ENCODE data around the gene NFATC2IP. TPM values are rescaled to one million over a fixed set of nuclear protein-coding genes. Genes with fewer than 3 reads are reported as not detected.

The NFATC2IP gene
- total and polyA plus RNA-seq, 9 of the 15 experiments (the other 6 are each of a cell fraction or from before 2014, with no cell fraction given): 15.6 to 106 (median 46.9) TPM

- no peak for TF ChIP-seq CTCF (IDR thresholded peaks at IDR 0.05 in 2 of 3, conservative IDR thresholded peaks at IDR 0.05 in 1 of 3; ENCODE audit: insufficient read depth in 2 of 3, low read depth in 1 of 3, low read length in 3 of 3)
- no peak for TF ChIP-seq BRCA1 (IDR thresholded peaks at IDR 0.05)
- no peak for TF ChIP-seq BRCA1 (CRISPR knock-in tag; IDR thresholded peaks at IDR 0.05)
- TF ChIP-seq HNRNPUL1 (IDR thresholded peaks at IDR 0.05; ENCODE audit: low read length): no peak
- TF ChIP-seq SMARCA4 (IDR thresholded peaks at IDR 0.05): no peak
- no peak for TF ChIP-seq NFE2L1 (tag; IDR thresholded peaks at IDR 0.05; ENCODE audit: borderline replicate concordance, low read depth)
- TF ChIP-seq MCM3 (IDR thresholded peaks at IDR 0.05): no peak
- no peak for TF ChIP-seq ZNF77 (CRISPR knock-in tag; IDR thresholded peaks at IDR 0.05)
- TF ChIP-seq MEIS2 (IDR thresholded peaks at IDR 0.05; ENCODE audit: partially characterized antibody): no peak
- no peak for TF ChIP-seq COPS2 (conservative IDR thresholded peaks at IDR 0.05)
- TF ChIP-seq NFIC (IDR thresholded peaks at IDR 0.05): no peak
- no peak for TF ChIP-seq SIRT6 (IDR thresholded peaks at IDR 0.05; ENCODE audit: low read depth, low read length)
- no peak for TF ChIP-seq ZNF717 (CRISPR knock-in tag; IDR thresholded peaks at IDR 0.05)
- TF ChIP-seq ZNF609 (CRISPR knock-in tag; IDR thresholded peaks at IDR 0.05; ENCODE audit: borderline replicate concordance): no peak
- TF ChIP-seq L3MBTL2 (IDR thresholded peaks at IDR 0.05): 0 out of 2 replicates have a peak, but pooled peaks have one; percentile 7
- no peak for TF ChIP-seq ADNP (tag; IDR thresholded peaks at IDR 0.05)
- no peak for TF ChIP-seq ZNF408 (CRISPR knock-in tag; IDR thresholded peaks at IDR 0.05; ENCODE audit: low read depth)
- no peak for TF ChIP-seq ZNF282 (CRISPR knock-in tag; IDR thresholded peaks at IDR 0.05)
- no peak for TF ChIP-seq ETV5 (CRISPR knock-in tag; IDR thresholded peaks at IDR 0.05; ENCODE audit: low read depth)
- no peak for TF ChIP-seq NFYB (IDR thresholded peaks at IDR 0.05; ENCODE audit: extremely low read depth, insufficient read length)
- no peak for TF ChIP-seq NCOA4 (IDR thresholded peaks at IDR 0.05; ENCODE audit: partially characterized antibody)
- no peak for TF ChIP-seq RHOXF2B (CRISPR knock-in tag; conservative IDR thresholded peaks at IDR 0.05)
- TF ChIP-seq MTA3 (IDR thresholded peaks at IDR 0.05; ENCODE audit: borderline replicate concordance): no peak
- no peak for TF ChIP-seq WHSC1 (IDR thresholded peaks at IDR 0.05; ENCODE audit: low read length)
- TF ChIP-seq YY1 (IDR thresholded peaks at IDR 0.05; ENCODE audit: borderline replicate concordance in 1 of 3, control insufficient read depth in 1 of 3, extremely low read depth in 1 of 3, insufficient read depth in 3 of 3, insufficient read length in 1 of 3, insufficient replicate concordance in 2 of 3, low read depth in 1 of 3, low read length in 2 of 3): peak; percentile 56 to 83 (median 76)
Measured at GRCh38 chr16:28924762-28925385, 25.9 kb upstream of the NFATC2IP start, which contains the start of gene RABEP2 (continued).

Measured in K562 (cell line).